Stimulated activated CD4-positive, alpha-beta T cell treated with anti-CD3 and anti-CD28 coated beads, Interleukin-15, amount 100 ng/mL, for 24 hours (primary cell): ENCODE measurements around the gene ARL15.

Experiments
- DNase-seq: peaks from one replicate; pipeline ENCODE4 v3.0.0-alpha.2; 2020

ARL15 gene

DNA sequence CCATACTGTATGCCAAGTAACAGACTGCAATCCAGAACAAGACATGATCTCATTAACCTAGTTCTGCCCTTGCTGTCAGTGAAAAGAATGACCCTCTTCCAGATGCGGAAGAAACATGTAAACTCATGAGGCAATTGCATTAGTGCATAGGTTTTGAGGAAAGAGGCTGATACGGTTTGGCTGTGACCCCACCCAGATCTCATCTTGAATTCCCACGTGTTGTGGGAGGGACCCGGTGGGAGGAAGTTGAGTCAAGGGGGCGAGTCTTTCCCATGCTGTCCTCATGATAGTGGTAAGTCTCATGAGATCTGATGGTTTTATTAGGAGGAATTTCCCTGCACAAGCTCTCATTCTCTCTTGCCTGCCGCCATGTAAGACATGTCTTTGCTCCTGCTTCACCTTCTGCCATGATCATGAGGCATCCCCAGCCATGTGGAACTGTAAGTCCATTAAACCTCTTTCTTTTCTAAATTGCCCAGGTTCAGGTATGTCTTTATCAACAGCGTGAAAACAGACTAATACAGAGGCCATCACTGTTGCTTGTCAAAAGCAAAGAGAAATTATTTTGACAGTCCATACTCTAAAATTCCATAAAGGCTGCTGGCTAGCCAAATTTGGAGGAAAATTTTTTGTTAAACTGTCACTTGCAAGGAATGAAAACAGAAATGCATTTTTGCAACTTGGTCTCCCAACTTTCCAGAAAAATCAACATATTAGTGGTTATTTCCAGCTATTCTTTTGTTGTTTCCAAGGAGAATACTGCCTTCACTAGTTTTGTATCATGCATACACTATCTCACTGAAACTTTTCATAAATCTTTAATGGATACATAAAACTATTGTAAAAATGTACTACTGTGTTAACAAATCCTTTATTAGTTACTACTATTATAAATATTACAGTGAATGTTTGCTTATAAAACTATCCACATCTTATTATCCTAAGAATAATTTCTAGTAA is 3.2 kb upstream of the ARL15 start:
- no peak for DNase-seq

DNA sequence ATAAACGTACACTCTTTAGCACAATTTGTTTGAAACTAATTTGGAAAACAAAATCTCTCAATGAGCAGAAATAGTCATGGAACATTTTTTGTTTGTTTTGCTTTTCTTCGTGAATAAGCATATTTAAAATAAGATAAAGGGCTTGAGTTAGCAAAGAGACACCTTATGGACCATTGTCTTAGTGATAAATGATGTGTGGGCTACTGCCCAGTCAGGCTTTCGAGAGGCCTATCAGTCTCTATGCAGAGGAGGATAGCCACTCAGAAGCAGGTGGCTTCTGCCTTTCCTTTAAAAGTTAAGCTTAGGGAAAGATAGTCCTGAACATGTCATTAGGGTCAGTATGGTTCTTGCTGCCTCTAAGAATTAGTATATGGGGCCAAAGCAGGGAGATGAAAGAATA is 2.1 kb upstream of the ARL15 start:
- DNase-seq, result no peak

DNA sequence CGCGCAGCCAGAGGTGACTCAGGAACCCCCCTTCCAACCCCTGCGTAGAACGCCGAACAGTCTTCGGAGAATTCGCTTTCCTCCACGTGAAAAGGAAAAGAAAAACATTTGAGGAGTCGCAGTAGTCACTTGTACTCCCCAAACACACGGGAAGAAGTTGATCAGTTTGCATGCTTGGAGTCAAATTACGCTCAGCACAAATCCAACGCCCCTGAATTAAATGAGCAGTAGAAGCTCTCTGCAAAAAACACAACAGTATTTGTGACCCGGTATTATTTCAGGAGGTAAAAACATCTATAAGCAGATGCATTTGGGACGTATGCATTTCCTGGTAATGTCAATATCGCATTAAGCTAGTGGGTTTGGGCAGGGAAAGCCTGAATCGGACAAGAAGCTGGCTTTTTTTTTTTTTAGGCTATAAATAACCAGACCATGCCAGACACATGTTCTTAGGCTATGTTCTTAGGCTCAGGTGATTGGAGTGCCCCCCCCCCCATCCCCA is 854 bp upstream of the ARL15 start:
- no peak for DNase-seq

GRCh38 chr5:54309691-54310432 is 511 bp downstream of the ARL15 start:
- DNase-seq, result peak; percentile 41

- DNase-seq, result no peak
Observed at GRCh38 chr5:54309276-54309675, 1.1 kb downstream of the ARL15 start.

- no peak for DNase-seq
Observed at GRCh38 chr5:54307583-54307982, 2.8 kb downstream of the ARL15 start.

- DNase-seq, result no peak
Observed at GRCh38 chr5:54306893-54307292, 3.5 kb downstream of the ARL15 start.

DNA sequence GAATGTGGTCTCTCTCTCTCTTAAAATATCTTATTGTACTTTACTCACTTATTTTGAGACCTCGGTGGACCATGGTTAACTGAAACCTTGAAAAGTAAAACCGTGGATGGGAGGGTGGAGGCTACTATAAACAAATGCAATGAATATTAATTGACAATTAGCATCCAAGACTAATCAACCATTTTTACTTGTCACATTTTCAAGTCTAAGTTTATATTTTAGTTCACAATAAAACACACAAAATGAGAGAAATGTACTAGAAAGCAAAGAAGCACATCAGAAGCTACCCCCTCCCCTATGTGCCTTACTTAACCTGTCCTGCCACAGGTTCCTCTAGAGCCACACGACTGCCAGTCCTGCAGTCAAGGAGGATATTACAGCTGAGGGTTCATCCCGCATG is 4.6 kb downstream of the ARL15 start:
- DNase-seq, result no peak

- DNase-seq, result no peak
Observed at GRCh38 chr5:54304040-54304439, 6.3 kb downstream of the ARL15 start.

DNA sequence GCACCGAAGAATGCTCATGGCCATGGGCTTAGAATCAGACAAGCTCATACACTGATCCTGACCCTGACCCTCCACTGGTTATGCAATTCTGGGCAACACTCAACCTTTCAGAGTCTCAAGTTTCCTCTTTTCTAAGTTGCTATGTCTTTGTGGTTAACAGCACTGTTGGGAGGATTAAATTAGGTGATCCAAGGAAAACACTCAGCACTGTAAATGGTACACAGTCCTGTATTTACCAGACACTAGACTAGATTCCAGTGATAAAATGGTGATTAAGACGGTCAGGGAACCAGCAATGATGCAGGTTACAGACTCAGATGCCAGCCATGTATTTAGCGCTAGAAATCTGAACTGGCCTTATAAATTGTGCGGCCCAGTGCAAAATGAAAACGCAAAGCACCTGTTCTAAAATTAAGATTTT is 8.1 kb downstream of the ARL15 start:
- no peak for DNase-seq

DNA sequence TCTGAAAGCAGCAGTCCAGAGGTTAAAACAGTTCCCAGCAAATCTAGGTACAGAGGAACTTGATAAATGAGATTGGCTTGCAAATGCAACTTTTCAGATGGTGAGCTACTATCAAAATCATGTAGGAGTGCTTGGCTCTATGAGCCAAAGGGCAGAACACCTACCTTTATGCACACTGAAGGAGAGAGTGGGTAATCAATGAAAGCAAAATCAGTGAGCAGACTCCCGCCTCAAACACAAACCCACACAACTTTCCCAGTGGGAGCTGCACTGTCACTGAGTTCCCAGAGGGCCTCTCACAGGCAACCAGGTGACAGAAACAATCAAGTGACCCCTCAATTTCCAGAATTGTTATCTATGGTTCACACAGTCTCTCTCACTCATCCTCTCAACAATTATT is 8.5 kb downstream of the ARL15 start:
- no peak for DNase-seq

GRCh38 chr5:54301220-54301619 is 9.2 kb downstream of the ARL15 start:
- no peak for DNase-seq

DNA sequence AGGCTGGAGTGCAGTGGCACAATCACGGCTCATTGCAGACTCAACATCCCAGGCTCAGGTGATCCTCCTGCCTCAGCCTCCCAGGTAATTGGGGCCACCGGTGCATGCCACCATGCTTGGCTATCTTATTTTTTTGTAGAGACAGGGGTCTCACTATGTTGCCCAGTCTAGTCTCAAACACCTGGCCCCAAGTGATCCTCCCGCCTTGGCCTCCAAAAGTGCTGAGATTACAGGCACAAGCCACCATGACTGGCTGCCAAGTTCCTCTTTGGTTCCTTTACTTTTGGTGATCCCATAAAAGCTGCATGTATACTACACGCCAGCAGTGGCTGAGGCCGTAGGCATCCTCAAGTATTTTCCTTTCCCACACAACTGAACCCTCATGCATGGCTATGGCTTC is 11.4 kb downstream of the ARL15 start:
- no peak for DNase-seq

DNA sequence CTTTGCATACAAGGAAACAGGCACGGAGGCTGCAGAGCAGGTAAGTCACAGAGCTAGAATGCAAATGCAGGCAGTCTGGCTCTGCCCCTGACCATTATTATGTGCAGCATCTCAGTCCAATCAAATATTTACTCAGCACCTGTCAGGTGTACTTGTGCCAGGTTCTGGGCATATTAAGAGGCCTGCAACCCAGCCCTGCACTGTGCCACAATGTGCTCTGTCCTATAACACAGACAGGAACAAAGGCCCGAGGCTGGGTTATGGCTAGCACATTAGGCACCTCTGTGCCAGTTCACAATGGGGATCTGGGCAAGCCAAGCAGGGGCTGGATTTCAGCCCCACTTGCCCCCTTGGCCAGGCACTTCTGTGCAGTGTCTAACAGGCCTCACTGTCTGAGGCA is 14.0 kb downstream of the ARL15 start:
- no peak for DNase-seq

DNA sequence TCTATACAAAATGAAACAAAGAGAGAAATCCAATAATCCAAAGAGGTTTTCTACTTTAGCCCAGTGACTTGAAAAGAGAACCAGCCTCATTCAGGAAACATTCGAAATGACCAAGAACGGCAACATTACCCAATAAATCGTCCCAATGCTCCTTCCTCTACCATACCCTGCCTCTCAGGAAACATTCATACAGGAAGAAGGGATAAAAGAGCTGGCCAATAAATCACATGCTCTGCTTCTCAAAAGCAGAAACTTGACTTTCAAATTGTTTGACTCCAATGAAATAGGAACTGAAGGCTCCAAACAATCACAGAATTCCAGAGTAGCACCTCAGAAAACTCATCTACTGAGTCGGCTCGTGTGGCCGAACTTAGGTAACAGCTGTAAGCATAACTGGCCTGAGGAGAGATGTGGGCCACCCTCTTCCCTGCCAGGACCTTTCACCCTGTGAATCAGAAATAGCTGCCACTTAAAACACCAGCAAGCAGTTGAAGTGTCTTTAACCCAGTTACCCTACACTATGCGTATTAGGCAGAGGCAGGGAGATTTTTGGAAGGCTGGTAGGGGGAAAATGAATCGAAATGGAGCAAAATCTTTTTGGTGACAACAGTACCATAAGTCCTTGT is 14.6 kb downstream of the ARL15 start:
- no peak for DNase-seq

DNA sequence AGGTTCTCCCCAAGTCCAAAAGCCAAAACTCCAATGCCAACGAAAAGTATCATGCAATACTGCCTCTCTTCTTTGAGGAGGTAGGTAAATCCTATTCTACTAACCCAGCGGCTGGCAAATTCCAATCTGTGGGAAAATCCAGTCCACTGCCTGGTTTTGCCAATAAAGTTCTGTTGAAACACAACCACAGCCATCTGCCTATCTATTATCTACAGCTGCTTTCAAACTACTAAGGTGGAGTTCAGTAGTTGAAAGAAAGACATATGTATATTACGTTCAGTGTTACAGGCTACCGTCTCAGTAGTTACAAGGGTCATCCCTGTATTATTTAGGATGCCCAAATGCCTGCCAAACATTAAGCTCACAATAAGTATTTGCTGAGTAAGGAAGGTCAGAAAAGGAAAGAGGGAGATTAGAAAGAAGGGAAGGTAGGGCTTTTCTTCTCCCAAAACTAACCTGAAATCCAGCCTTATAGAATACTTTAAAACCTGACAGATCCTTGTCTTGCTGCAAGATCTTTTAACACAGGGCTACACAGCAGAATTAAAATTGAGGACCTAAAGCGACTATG is 16.2 kb downstream of the ARL15 start:
- no peak for DNase-seq

GRCh38 chr5:54292866-54293265 is 17.5 kb downstream of the ARL15 start:
- no peak for DNase-seq

DNA sequence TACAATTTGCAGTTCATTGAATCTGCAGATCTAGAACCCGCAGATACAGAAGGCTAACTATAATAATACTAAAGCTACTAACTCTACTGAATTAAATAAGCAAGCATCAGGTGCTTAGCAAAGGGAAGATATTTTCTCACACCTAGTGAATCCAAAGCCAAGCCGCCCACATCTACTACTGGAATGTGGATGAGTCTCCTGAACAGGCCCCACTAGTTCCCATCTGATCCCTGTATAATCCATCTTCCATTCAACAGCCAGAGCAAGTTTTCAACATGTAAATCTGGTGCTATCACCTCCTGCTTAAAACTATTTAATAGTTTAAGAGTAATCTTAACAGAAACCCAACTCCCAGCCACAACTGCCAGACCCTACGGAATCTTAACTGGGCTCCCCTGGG is 18.9 kb downstream of the ARL15 start:
- no peak for DNase-seq

DNA sequence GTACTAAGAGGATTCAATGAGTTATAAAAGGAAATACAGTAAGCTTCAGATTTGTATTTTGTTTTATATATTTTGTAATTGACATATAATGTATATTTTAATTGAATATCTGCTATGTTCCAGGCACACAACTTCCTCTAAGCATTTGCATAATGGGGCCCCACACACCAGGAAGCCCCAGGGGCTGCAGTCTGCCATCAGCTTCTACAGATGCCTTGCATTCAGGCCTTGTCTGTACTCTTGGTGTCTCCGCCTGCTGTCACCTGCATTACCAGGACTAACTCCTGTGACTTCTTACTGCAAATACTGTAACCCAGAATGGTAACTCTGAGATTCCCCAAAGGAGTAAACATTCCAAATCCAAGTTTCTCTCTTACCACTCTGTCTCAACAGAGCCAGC is 20.6 kb downstream of the ARL15 start:
- no peak for DNase-seq

GRCh38 chr5:54288568-54289217 is 21.7 kb downstream of the ARL15 start:
- DNase-seq, result no peak

DNA sequence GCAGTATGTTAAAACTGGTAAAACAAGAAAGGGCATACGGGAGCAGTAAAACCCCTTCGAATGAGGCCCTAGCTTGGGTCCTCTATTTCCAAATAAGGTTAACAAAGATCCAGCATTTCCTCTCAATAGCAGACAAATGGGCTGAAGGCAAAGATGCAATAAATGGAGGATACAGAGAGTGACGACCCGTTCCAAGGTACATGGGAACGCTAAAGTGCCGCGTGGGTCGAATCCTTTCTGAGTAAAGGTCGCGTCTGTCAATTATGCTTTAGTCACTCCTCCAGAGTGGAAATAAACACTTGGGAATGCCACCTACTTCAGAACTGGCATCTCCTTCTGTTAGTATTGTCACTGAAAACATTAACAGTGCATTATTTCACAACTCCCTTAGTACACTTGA is 24.7 kb downstream of the ARL15 start:
- DNase-seq, result no peak

- no peak for DNase-seq
Observed at GRCh38 chr5:54284586-54284985, 25.8 kb downstream of the ARL15 start.

DNA sequence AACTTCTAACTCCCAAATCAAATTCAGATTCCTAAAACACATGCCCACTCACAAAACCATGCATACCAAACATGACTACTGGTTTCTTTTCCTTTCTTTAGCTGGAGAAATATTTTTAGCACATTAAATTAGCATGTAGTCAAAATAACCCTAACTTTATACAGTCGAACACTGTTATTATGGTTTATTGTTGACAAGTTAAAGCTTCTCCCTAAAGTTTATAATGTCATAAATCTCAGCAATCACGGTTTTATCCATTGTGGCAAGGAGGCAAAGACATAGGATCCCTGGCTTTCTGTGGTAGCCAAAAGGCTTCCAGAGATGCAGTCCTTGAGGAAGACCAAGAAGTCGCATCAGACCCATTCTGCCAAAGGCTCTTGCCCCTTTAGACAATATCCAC is 27.5 kb downstream of the ARL15 start:
- no peak for DNase-seq
